Measurements from ENCODE around the gene SOX12.

DNA sequence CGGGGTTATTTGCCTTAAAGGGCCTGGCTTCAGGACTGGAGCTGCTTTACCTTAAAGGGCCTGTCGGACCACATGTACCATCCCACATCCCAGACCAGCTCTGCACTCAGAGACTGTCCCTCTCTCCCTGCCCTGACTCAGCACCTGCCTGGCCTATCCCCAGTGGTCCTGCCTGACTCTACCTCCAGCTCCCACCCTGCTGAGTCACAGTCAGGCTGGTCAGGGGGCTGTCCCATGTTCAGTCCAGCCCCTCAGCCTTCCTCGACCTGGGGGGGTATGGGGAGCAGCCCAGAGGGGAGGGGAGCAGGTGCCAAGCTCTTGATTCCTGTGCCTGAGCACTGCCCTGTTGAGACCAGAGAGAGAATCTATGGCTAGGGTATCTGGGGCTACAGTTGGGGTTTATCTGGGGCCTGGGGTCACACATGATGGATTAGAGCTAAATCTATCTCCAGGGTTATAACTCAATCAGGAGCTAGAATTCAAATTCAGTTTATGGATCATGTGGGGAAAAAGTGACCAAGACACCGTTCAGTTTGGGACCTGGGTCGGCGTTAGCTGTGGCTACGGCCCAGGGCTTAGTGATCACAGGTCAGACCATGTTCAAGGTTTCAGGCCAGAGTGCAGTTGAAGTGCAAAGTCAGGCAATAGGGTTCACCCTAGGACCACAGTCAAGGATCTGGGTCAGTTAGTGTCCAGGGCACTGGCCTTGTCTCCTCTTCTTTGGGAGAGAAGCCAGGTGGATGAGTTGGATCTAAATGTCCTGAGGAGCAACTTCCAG is 45.8 kb downstream of the SOX12 start:
- TF ChIP-seq CTCF (IDR thresholded peaks at IDR 0.05) (no peak), POLR2A (IDR thresholded peaks at IDR 0.05) (no peak)

All from uterus (tissue), 2 donors.